Activated T-cell treated with anti-CD3 and anti-CD28 coated beads, Interleukin-2, amount 50 U/mL, for 72 hours (primary cell): Measurements from ENCODE around the gene LRRC31. TPM values are rescaled to one million over a fixed set of nuclear protein-coding genes. Genes with fewer than 3 reads are reported as not detected.

ENCODE experiments used
- ATAC-seq, 2 donors: fragments of 150-1000 bp; cut with Tn5 transposase; replicated peaks in 1 of 2; 2 replicates each; pipeline ENCODE4 v1.10.0; 2021; ENCODE audit warnings: moderate library complexity in 2 of 2, mild to moderate bottlenecking in 1 of 2
- DNase-seq, 2 donors: peaks; one replicate each; pipeline ENCODE4 v3.0.0; 2021 to 2022; ENCODE audit warnings: mixed read lengths in 1 of 2
- H3K27ac Mint-ChIP-seq: one replicate; pipeline ENCODE4 v1.8.0; 2022; ENCODE audit warnings: mild to moderate bottlenecking, moderate library complexity, mixed read lengths
- H3K27me3 Mint-ChIP-seq: one replicate; pipeline ENCODE4 v1.8.0; 2022; ENCODE audit warnings: low read depth, mixed read lengths
- H3K36me3 Mint-ChIP-seq, 2 donors: one replicate each; pipeline ENCODE4 v1.8.0; 2022; ENCODE audit warnings: mixed read lengths in 2 of 2, mild to moderate bottlenecking in 1 of 2; ENCODE audit not compliant: insufficient read depth in 2 of 2
- H3K4me1 Mint-ChIP-seq: one replicate; pipeline ENCODE4 v1.8.0; 2022; ENCODE audit warnings: low read depth, mixed read lengths
- H3K4me3 Mint-ChIP-seq, 2 donors: one replicate each; pipeline ENCODE4 v1.8.0; 2022; ENCODE audit warnings: mild to moderate bottlenecking in 2 of 2, mixed read lengths in 2 of 2, moderate library complexity in 2 of 2
- H3K9me3 Mint-ChIP-seq, 2 donors: one replicate each; pipeline ENCODE4 v1.8.0; 2022; ENCODE audit warnings: mixed read lengths in 2 of 2
- total RNA-seq, 2 donors: library from RNA; stranded (reverse); gene quantifications; one replicate each; pipeline ENCODE4 v1.2.3, GENCODE V29; 2022

Gene LRRC31
- total RNA-seq, 2 donors from 2014 or later = not detected

GRCh38 chr3:169880576-169881250, 11.0 kb upstream of the LRRC31 start:
- ATAC-seq (no peak), DNase-seq (no peak)
- Mint-ChIP-seq H3K27me3 (no peaks in the 10 kb centered on the region), H3K36me3 (no peaks in the 10 kb centered on the region), H3K27ac (no peak overlapping the region), H3K9me3 (no peaks in the 10 kb centered on the region), H3K4me1 (no peaks in the 10 kb centered on the region), H3K4me3 (no peak overlapping the region)

- no peak overlapping the region for H3K27ac Mint-ChIP-seq
- no peaks in the 10 kb centered on the region for H3K4me1 Mint-ChIP-seq
- DNase-seq (no peak), ATAC-seq (no peak)
- H3K4me3 Mint-ChIP-seq = no peak overlapping the region
- H3K36me3 Mint-ChIP-seq = no peaks in the 10 kb centered on the region
- H3K27me3 Mint-ChIP-seq = no peaks in the 10 kb centered on the region
- H3K9me3 Mint-ChIP-seq = no peaks in the 10 kb centered on the region
Measured at GRCh38 chr3:169879845-169880575, 10.3 kb upstream of the LRRC31 start.

- H3K36me3 Mint-ChIP-seq = no peaks in the 10 kb centered on the region
- no peak for ATAC-seq
Measured at GRCh38 chr3:169879013-169879557, 9.3 kb upstream of the LRRC31 start.

GRCh38 chr3:169871129-169871886, 1.6 kb upstream of the LRRC31 start:
- Mint-ChIP-seq H3K4me3 (no peak overlapping the region), H3K9me3 (no peaks in the 10 kb centered on the region), H3K4me1 (peaks cover 29% of the 10 kb centered on the region), H3K27ac (no peak overlapping the region), H3K36me3 (no peaks in the 10 kb centered on the region), H3K27me3 (no peaks in the 10 kb centered on the region)
- DNase-seq = no peak
- ATAC-seq = no peak

More at GRCh38 chr3:169879013-169879557, 9.3 kb upstream of the LRRC31 start:
- no peak overlapping the region for H3K27ac Mint-ChIP-seq
- no peak overlapping the region for H3K4me3 Mint-ChIP-seq
- no peak for DNase-seq
- H3K9me3 Mint-ChIP-seq = no peaks in the 10 kb centered on the region
- no peaks in the 10 kb centered on the region for H3K27me3 Mint-ChIP-seq
- H3K4me1 Mint-ChIP-seq = no peaks in the 10 kb centered on the region

GRCh38 chr3:169868369-169868768, 1.4 kb downstream of the LRRC31 start:
- H3K4me1 Mint-ChIP-seq = peaks cover 48% of the 10 kb centered on the region

GRCh38 chr3:169867584-169868210, 2.0 kb downstream of the LRRC31 start:
- no peak for DNase-seq
- Mint-ChIP-seq H3K9me3 (no peaks in the 10 kb centered on the region), H3K4me1 (peaks cover 50% of the 10 kb centered on the region), H3K4me3 (no peak overlapping the region), H3K27me3 (peaks cover 7% of the 10 kb centered on the region), H3K36me3 (no peaks in the 10 kb centered on the region), H3K27ac (no peak overlapping the region)
- ATAC-seq = no peak

More at GRCh38 chr3:169868369-169868768, 1.4 kb downstream of the LRRC31 start:
- H3K9me3 Mint-ChIP-seq = no peaks in the 10 kb centered on the region
- ATAC-seq = no peak
- H3K27ac Mint-ChIP-seq = no peak overlapping the region
- H3K4me3 Mint-ChIP-seq = no peak overlapping the region
- H3K36me3 Mint-ChIP-seq = no peaks in the 10 kb centered on the region
- DNase-seq = no peak
- peaks cover 7% of the 10 kb centered on the region for H3K27me3 Mint-ChIP-seq

- H3K36me3 Mint-ChIP-seq = no peaks in the 10 kb centered on the region
- peaks cover 11% of the 10 kb centered on the region for H3K27me3 Mint-ChIP-seq
- H3K4me3 Mint-ChIP-seq = peak overlapping the region; percentile 43 to 52
- no peaks in the 10 kb centered on the region for H3K9me3 Mint-ChIP-seq
- DNase-seq = peak; percentile 29 to 35
- H3K27ac Mint-ChIP-seq = no peak overlapping the region
- H3K4me1 Mint-ChIP-seq = peaks cover 33% of the 10 kb centered on the region
- peak; percentile 86 for ATAC-seq
Measured at GRCh38 chr3:169865176-169865767, 4.5 kb downstream of the LRRC31 start.

- no peak for DNase-seq
- Mint-ChIP-seq H3K4me1 (peaks cover 25% of the 10 kb centered on the region), H3K27ac (no peak overlapping the region), H3K9me3 (no peaks in the 10 kb centered on the region), H3K36me3 (no peaks in the 10 kb centered on the region), H3K27me3 (peaks cover 11% of the 10 kb centered on the region), H3K4me3 (peak overlapping the region; percentile 3 to 4)
- ATAC-seq = peak; percentile 34 to 48
Measured at GRCh38 chr3:169864270-169864669, 5.5 kb downstream of the LRRC31 start.

GRCh38 chr3:169863458-169863899, 6.3 kb downstream of the LRRC31 start:
- H3K9me3 Mint-ChIP-seq = no peaks in the 10 kb centered on the region
- peaks cover 11% of the 10 kb centered on the region for H3K27me3 Mint-ChIP-seq
- no peak overlapping the region for H3K27ac Mint-ChIP-seq
- H3K36me3 Mint-ChIP-seq = no peaks in the 10 kb centered on the region
- H3K4me3 Mint-ChIP-seq = peak overlapping the region; percentile 14 to 32
- H3K4me1 Mint-ChIP-seq = peaks cover 25% of the 10 kb centered on the region
- DNase-seq (peak; percentile 57 to 70), ATAC-seq (peak; percentile 32 to 39)

- ATAC-seq = no peak
- Mint-ChIP-seq H3K27ac (no peak overlapping the region), H3K27me3 (peaks cover 19% of the 10 kb centered on the region), H3K9me3 (no peaks in the 10 kb centered on the region), H3K4me3 (no peak overlapping the region), H3K4me1 (peaks cover 25% of the 10 kb centered on the region), H3K36me3 (no peaks in the 10 kb centered on the region)
- no peak for DNase-seq
Measured at GRCh38 chr3:169861871-169862270, 7.9 kb downstream of the LRRC31 start.

- no peak overlapping the region for H3K4me3 Mint-ChIP-seq
- H3K27me3 Mint-ChIP-seq = peaks cover 12% of the 10 kb centered on the region
- no peak overlapping the region for H3K27ac Mint-ChIP-seq
- DNase-seq (no peak), ATAC-seq (no peak)
- H3K36me3 Mint-ChIP-seq = no peaks in the 10 kb centered on the region
- no peaks in the 10 kb centered on the region for H3K4me1 Mint-ChIP-seq
- no peaks in the 10 kb centered on the region for H3K9me3 Mint-ChIP-seq
Measured at GRCh38 chr3:169857811-169858210, 11.9 kb downstream of the LRRC31 start.

GRCh38 chr3:169855514-169855913, 14.2 kb downstream of the LRRC31 start:
- H3K4me1 Mint-ChIP-seq = no peaks in the 10 kb centered on the region
- H3K36me3 Mint-ChIP-seq = no peaks in the 10 kb centered on the region
- no peaks in the 10 kb centered on the region for H3K9me3 Mint-ChIP-seq
- H3K27me3 Mint-ChIP-seq = peaks cover 8% of the 10 kb centered on the region
- ATAC-seq = no peak
- DNase-seq = no peak
- H3K27ac Mint-ChIP-seq = no peak overlapping the region
- H3K4me3 Mint-ChIP-seq = no peak overlapping the region
